Tibial artery (tissue), 4 donors: ENCODE measurements around the gene BRSK2.
"Not testable (repeated sequence)": the region's sequence is repeated elsewhere in the genome, so short reads cannot be mapped to it uniquely, and the experiment has no call there.

Experiments
- DNase-seq, 2 donors: peaks; one replicate each; pipeline ENCODE4 v3.0.0-alpha.2; 2019
- H3K27ac ChIP-seq, 2 donors: fragments of 200-600 bp; sonication (generic) in 1 of 2; 1 replicate in 1 of 2; 2 replicates in 1 of 2; pipeline ENCODE4 v1.5.1; 2018 to 2019; ENCODE audit warnings: mild to moderate bottlenecking in 1 of 2
- H3K27me3 ChIP-seq, 2 donors: fragments of 200-600 bp; sonication (generic) in 1 of 2; one replicate each; pipeline versions ENCODE4 v1.5.1 to v1.6.0; 2016 to 2019
- H3K36me3 ChIP-seq, 3 donors: fragments of 200-600 bp; sonication (generic) in 2 of 3; one replicate each; pipeline ENCODE4 v1.5.1; 2016 to 2019; ENCODE audit warnings: mild to moderate bottlenecking in 2 of 3
- H3K4me1 ChIP-seq, 4 donors: fragments of 200-600 bp; sonication (generic) in 2 of 4; 1 replicate in 3 of 4; 2 replicates in 1 of 4; pipeline ENCODE4 v1.5.1; 2016 to 2019
- H3K4me3 ChIP-seq, 2 donors: fragments of 200-600 bp; sonication (generic) in 1 of 2; 1 replicate in 1 of 2; 2 replicates in 1 of 2; pipeline ENCODE4 v1.5.1; 2018 to 2019; ENCODE audit warnings: mild to moderate bottlenecking in 2 of 2
- H3K9me3 ChIP-seq, 3 donors: fragments of 200-600 bp; sonication (generic) in 1 of 3; one replicate each; pipeline ENCODE4 v1.5.1; 2016 to 2019
- intact Hi-C: fragments of 100-400 bp; cut with DNase I; formaldehyde crosslinking; loops from one replicate; pipeline ENCODE4 v1.15.0; 2023; ENCODE audit warnings: low total_unique reads
- TF ChIP-seq, protein P1 (sequence below), 2 experiments: fragments of 200-600 bp in 1 of 2; fragments of 450-650 bp in 1 of 2; IDR thresholded peaks; one replicate each; pipeline ENCODE4 v1.5.1; 2017 to 2019; ENCODE audit warnings: antibody characterized with exemption in 2 of 2, mild to moderate bottlenecking in 1 of 2, moderate library complexity in 1 of 2

Gene BRSK2

GRCh38 chr11:1389932-1390568, at the start of gene BRSK2:
TSS of gene BRSK2 (plus strand) at chr11:1389934. CDS start at chr11:1390285, 351 bp downstream.
- TF ChIP-seq, protein P1, sequence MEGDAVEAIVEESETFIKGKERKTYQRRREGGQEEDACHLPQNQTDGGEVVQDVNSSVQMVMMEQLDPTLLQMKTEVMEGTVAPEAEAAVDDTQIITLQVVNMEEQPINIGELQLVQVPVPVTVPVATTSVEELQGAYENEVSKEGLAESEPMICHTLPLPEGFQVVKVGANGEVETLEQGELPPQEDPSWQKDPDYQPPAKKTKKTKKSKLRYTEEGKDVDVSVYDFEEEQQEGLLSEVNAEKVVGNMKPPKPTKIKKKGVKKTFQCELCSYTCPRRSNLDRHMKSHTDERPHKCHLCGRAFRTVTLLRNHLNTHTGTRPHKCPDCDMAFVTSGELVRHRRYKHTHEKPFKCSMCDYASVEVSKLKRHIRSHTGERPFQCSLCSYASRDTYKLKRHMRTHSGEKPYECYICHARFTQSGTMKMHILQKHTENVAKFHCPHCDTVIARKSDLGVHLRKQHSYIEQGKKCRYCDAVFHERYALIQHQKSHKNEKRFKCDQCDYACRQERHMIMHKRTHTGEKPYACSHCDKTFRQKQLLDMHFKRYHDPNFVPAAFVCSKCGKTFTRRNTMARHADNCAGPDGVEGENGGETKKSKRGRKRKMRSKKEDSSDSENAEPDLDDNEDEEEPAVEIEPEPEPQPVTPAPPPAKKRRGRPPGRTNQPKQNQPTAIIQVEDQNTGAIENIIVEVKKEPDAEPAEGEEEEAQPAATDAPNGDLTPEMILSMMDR (IDR thresholded peaks at IDR 0.05) = no peak
- H3K27ac ChIP-seq = peak within 1 kb of the TSS; percentile 29 to 52
- H3K4me1 ChIP-seq = peaks cover 0 to 19% (median 17%) of the 10 kb centered on the region in 4 donors
- H3K27me3 ChIP-seq = peaks cover 0 to 42% of the 10 kb centered on the region in 2 donors
- H3K4me3 ChIP-seq = peak within 1 kb of the TSS; percentile 43 to 54
- intact Hi-C loops = loop anchor here (5.0 kb wide), 1 partner anchor 53 kb away; no protein-coding TSS in a partner anchor
- H3K9me3 ChIP-seq = no peaks in the 10 kb centered on the region
- no peaks in the 10 kb centered on the region for H3K36me3 ChIP-seq
- no peak for DNase-seq

GRCh38 chr11:1340111-1340510, 49.6 kb upstream of the BRSK2 start:
- H3K27ac ChIP-seq = no peak overlapping the region
- no peaks in the 10 kb centered on the region for H3K27me3 ChIP-seq
- H3K4me3 ChIP-seq = no peak overlapping the region
- H3K9me3 ChIP-seq = no peaks in the 10 kb centered on the region
- TF ChIP-seq, protein P1 (IDR thresholded peaks at IDR 0.05) = no peak
- no peaks in the 10 kb centered on the region for H3K36me3 ChIP-seq
- intact Hi-C loops = no loop called here
- DNase-seq = peak in 1 of 2 donors; percentile 51
- peaks cover 0 to 23% (median 11%) of the 10 kb centered on the region in 4 donors for H3K4me1 ChIP-seq

DNA sequence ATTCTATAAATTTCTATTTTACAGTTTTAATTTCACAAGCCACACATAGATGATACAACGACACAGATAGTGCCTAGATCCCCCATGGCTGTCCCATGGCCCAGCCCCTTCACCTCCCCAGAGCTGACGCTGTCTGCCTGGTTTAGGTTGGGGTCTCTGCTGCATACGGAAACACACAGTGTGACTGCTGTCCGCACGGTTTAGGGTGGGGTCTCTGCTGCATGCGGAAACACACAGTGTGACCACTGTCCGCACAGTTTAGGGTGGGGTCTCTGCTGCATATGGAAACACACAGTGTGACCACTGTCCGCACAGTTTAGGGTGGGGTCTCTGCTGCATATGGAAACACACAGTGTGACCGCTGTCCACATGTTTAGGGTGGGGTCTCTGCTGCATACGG, 48.5 kb upstream of the BRSK2 start:
- H3K9me3 ChIP-seq, intact Hi-C loops, H3K4me3 ChIP-seq, H3K27me3 ChIP-seq, DNase-seq, H3K27ac ChIP-seq, H3K36me3 ChIP-seq: not testable (repeated sequence)
- peaks cover 0 to 12% (median 2%) of the 10 kb centered on the region in 4 donors for H3K4me1 ChIP-seq

- Histone ChIP-seq H3K27me3 (no peaks in the 10 kb centered on the region), H3K4me3 (no peak overlapping the region), H3K36me3 (no peaks in the 10 kb centered on the region), H3K4me1 (peaks cover 0 to 7% (median under 1%) of the 10 kb centered on the region in 4 donors), H3K27ac (no peak overlapping the region), H3K9me3 (no peaks in the 10 kb centered on the region)
- intact Hi-C loops = no loop called here
- DNase-seq = no peak
- TF ChIP-seq, protein P1 (IDR thresholded peaks at IDR 0.05) = no peak
Observed at GRCh38 chr11:1341928-1342524, 47.7 kb upstream of the BRSK2 start.

DNA sequence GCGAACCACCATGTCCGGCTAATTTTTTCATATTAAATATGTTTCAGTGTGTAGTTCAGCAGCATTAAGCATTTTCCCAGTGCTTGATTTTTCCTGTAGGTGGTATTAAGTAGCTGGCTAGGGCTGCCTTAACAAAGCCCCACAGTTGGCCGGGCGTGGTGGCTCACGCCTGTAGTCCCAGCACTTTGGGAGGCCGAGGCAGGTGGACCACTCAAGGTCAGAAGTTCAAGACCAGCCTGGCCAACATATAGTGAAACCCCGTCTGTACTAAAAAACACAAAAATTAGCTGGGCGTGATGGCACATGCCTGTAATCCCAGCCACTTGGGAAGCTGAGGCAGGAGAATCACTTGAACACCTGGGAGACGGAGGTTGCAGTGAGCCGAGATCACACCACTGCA, 46.8 kb upstream of the BRSK2 start:
- H3K36me3 ChIP-seq = no peaks in the 10 kb centered on the region
- H3K9me3 ChIP-seq = no peaks in the 10 kb centered on the region
- DNase-seq = no peak
- H3K4me1 ChIP-seq = peaks cover 0 to 3% (median 0%) of the 10 kb centered on the region in 4 donors
- no peak overlapping the region for H3K27ac ChIP-seq
- TF ChIP-seq, protein P1 (IDR thresholded peaks at IDR 0.05) = no peak
- no peak overlapping the region for H3K4me3 ChIP-seq
- intact Hi-C loops = no loop called here
- H3K27me3 ChIP-seq = no peaks in the 10 kb centered on the region

GRCh38 chr11:1343391-1344055, 46.2 kb upstream of the BRSK2 start:
- intact Hi-C loops = no loop called here
- TF ChIP-seq, protein P1 (IDR thresholded peaks at IDR 0.05) = no peak
- Histone ChIP-seq H3K36me3 (no peaks in the 10 kb centered on the region), H3K27ac (no peak overlapping the region), H3K4me1 (peaks cover 0 to 3% (median 0%) of the 10 kb centered on the region in 4 donors), H3K27me3 (no peaks in the 10 kb centered on the region), H3K4me3 (no peak overlapping the region), H3K9me3 (no peaks in the 10 kb centered on the region)
- DNase-seq = no peak
